ACC112 (cell line): Measurements from ENCODE around the gene SELPLG.

ENCODE experiments used
- H2AFZ ChIP-seq: fragments of 200-600 bp; sonication (generic); one replicate; pipeline ENCODE4 v1.6.0; 2017; ENCODE audit warnings: antibody characterized with exemption, low read length; ENCODE audit not compliant: unreplicated experiment
- H3K27ac ChIP-seq: fragments of 200-600 bp; sonication (generic); 2 replicates; pipeline ENCODE4 v1.5.1; 2014; ENCODE audit warnings: low read depth, mild to moderate bottlenecking, antibody characterized with exemption, low read length, moderate library complexity
- H3K27me3 ChIP-seq: fragments of 200-600 bp; sonication (generic); 2 replicates; pipeline ENCODE4 v1.6.1; 2014; ENCODE audit warnings: mild to moderate bottlenecking, antibody characterized with exemption, low read length, moderate library complexity, mixed read lengths; ENCODE audit not compliant: insufficient read depth
- H3K36me3 ChIP-seq: fragments of 200-600 bp; sonication (generic); 2 replicates; pipeline ENCODE4 v1.6.1; 2016; ENCODE audit warnings: mild to moderate bottlenecking, antibody characterized with exemption, low read length, moderate library complexity, mixed read lengths; ENCODE audit not compliant: insufficient read depth
- H3K4me1 ChIP-seq: fragments of 200-600 bp; sonication (generic); one replicate; pipeline ENCODE4 v1.6.1; 2016; ENCODE audit warnings: low read length, mixed read lengths; ENCODE audit not compliant: insufficient read depth, unreplicated experiment, control insufficient read depth
- H3K4me3 ChIP-seq: fragments of 200-600 bp; sonication (generic); 2 replicates; pipeline ENCODE4 v1.5.1; 2014; ENCODE audit warnings: mild to moderate bottlenecking, low read depth, low read length
- H3K79me2 ChIP-seq: fragments of 200-600 bp; sonication (generic); one replicate; pipeline ENCODE4 v1.6.0; 2016; ENCODE audit warnings: low read length; ENCODE audit not compliant: control insufficient read depth, unreplicated experiment, insufficient read depth

The SELPLG gene

GRCh38 chr12:108610336-108610815 lies 23.3 kb downstream of the SELPLG start:
- no peak overlapping the region for H3K27ac ChIP-seq
- no peak overlapping the region for H3K4me3 ChIP-seq
- no peaks in the 10 kb centered on the region for H3K27me3 ChIP-seq
- H3K4me1 ChIP-seq, result peaks cover 19% of the 10 kb centered on the region
- no peaks in the 10 kb centered on the region for H3K36me3 ChIP-seq
- no peak overlapping the region for H2AFZ ChIP-seq
- H3K79me2 ChIP-seq, result no peaks in the 10 kb centered on the region

GRCh38 chr12:108609537-108610335 lies 24.0 kb downstream of the SELPLG start:
- Histone ChIP-seq H3K36me3 (no peaks in the 10 kb centered on the region), H3K4me1 (peaks cover 23% of the 10 kb centered on the region), H2AFZ (no peak overlapping the region), H3K79me2 (no peaks in the 10 kb centered on the region), H3K27ac (no peak overlapping the region), H3K27me3 (no peaks in the 10 kb centered on the region), H3K4me3 (no peak overlapping the region)

- Histone ChIP-seq H3K79me2 (no peaks in the 10 kb centered on the region), H3K36me3 (no peaks in the 10 kb centered on the region), H3K27me3 (no peaks in the 10 kb centered on the region), H3K4me1 (peaks cover 23% of the 10 kb centered on the region), H2AFZ (no peak overlapping the region), H3K4me3 (no peak overlapping the region), H3K27ac (no peak overlapping the region)
These were observed 25.1 kb downstream of the SELPLG start for GRCh38 chr12:108608616-108609015.

- no peaks in the 10 kb centered on the region for H3K27me3 ChIP-seq
- H2AFZ ChIP-seq, result no peak overlapping the region
- H3K36me3 ChIP-seq, result no peaks in the 10 kb centered on the region
- H3K4me3 ChIP-seq, result no peak overlapping the region
- H3K4me1 ChIP-seq, result peaks cover 23% of the 10 kb centered on the region
- no peak overlapping the region for H3K27ac ChIP-seq
- H3K79me2 ChIP-seq, result no peaks in the 10 kb centered on the region
These were observed 25.6 kb downstream of the SELPLG start for GRCh38 chr12:108607981-108608600.

- Histone ChIP-seq H3K27ac (no peak overlapping the region), H3K79me2 (no peaks in the 10 kb centered on the region), H2AFZ (no peak overlapping the region), H3K4me1 (peaks cover 16% of the 10 kb centered on the region), H3K4me3 (no peak overlapping the region), H3K27me3 (no peaks in the 10 kb centered on the region), H3K36me3 (no peaks in the 10 kb centered on the region)
These were observed 27.2 kb downstream of the SELPLG start for GRCh38 chr12:108606492-108606891.

GRCh38 chr12:108605690-108606406 lies 27.8 kb downstream of the SELPLG start:
- no peaks in the 10 kb centered on the region for H3K27me3 ChIP-seq
- H3K79me2 ChIP-seq, result no peaks in the 10 kb centered on the region
- H3K4me3 ChIP-seq, result no peak overlapping the region
- peak overlapping the region; percentile 59; the same call in 1 of the 2 replicates for H3K27ac ChIP-seq
- H3K36me3 ChIP-seq, result no peaks in the 10 kb centered on the region
- peaks cover 16% of the 10 kb centered on the region for H3K4me1 ChIP-seq
- no peak overlapping the region for H2AFZ ChIP-seq

GRCh38 chr12:108605000-108605689 lies 28.5 kb downstream of the SELPLG start:
- Histone ChIP-seq H3K27ac (peak overlapping the region; percentile 59; the same call in 1 of the 2 replicates), H3K4me1 (peaks cover 16% of the 10 kb centered on the region), H2AFZ (no peak overlapping the region), H3K4me3 (no peak overlapping the region), H3K36me3 (no peaks in the 10 kb centered on the region), H3K27me3 (no peaks in the 10 kb centered on the region), H3K79me2 (no peaks in the 10 kb centered on the region)

- Histone ChIP-seq H2AFZ (no peak overlapping the region), H3K4me1 (peaks cover 10% of the 10 kb centered on the region), H3K4me3 (no peak overlapping the region), H3K27ac (no peak overlapping the region), H3K27me3 (no peaks in the 10 kb centered on the region), H3K36me3 (no peaks in the 10 kb centered on the region), H3K79me2 (no peaks in the 10 kb centered on the region)
These were observed 29.3 kb downstream of the SELPLG start for GRCh38 chr12:108604208-108604941.

GRCh38 chr12:108603743-108604142 lies 30.0 kb downstream of the SELPLG start:
- no peaks in the 10 kb centered on the region for H3K36me3 ChIP-seq
- no peaks in the 10 kb centered on the region for H3K79me2 ChIP-seq
- H3K27me3 ChIP-seq, result no peaks in the 10 kb centered on the region
- no peak overlapping the region for H3K27ac ChIP-seq
- H2AFZ ChIP-seq, result no peak overlapping the region
- H3K4me1 ChIP-seq, result peaks cover 9% of the 10 kb centered on the region
- no peak overlapping the region for H3K4me3 ChIP-seq
